HEK293 (cell line): ENCODE results near the gene KRT39.

ENCODE experiments used
- ZEB2 ChIP-seq: fragments of 450-650 bp; formaldehyde crosslinking; IDR thresholded peaks from 2 replicates; pipeline ENCODE4 v1.5.1; 2016; ENCODE audit warnings: missing biosample characterization, missing genetic modification characterization

Gene KRT39

GRCh38 chr17:40909351-40909750 lies 57.4 kb downstream of the KRT39 start (continued):
- TF ChIP-seq ZEB2 (tag by site-specific recombination), result peak; percentile 73
